Mesenchymal stem cell (in vitro differentiated cells and primary cell): ENCODE results near the gene FHL1.

Experiments used
- DNase-seq: peaks from one replicate; pipeline ENCODE4 v3.0.0-alpha.2; 2013
- H2AFZ ChIP-seq: one replicate; pipeline ENCODE4 v1.6.1; 2013; ENCODE audit warnings: low read depth, mild to moderate bottlenecking, control low read depth, inconsistent platforms, low read length, moderate library complexity
- H2AK5ac ChIP-seq: 2 replicates; pipeline ENCODE4 v1.6.1; 2013; ENCODE audit warnings: low read length, moderate library complexity, mild to moderate bottlenecking, inconsistent platforms; ENCODE audit not compliant: severe bottlenecking
- H2BK120ac ChIP-seq: one replicate; pipeline ENCODE4 v1.6.1; 2013; ENCODE audit warnings: low read depth, mild to moderate bottlenecking, inconsistent platforms, low read length, moderate library complexity
- H2BK12ac ChIP-seq, 2 experiments: one replicate each; pipeline ENCODE4 v1.6.1; 2013; ENCODE audit warnings: inconsistent platforms in 2 of 2, low read length in 2 of 2, mild to moderate bottlenecking in 2 of 2, moderate library complexity in 2 of 2, control low read depth in 1 of 2
- H2BK15ac ChIP-seq: one replicate; pipeline ENCODE4 v1.6.1; 2013; ENCODE audit warnings: mild to moderate bottlenecking, low read depth, inconsistent platforms; ENCODE audit not compliant: poor library complexity, severe bottlenecking
- H2BK5ac ChIP-seq: 2 replicates; pipeline ENCODE4 v1.6.1; 2013; ENCODE audit warnings: low read depth, mild to moderate bottlenecking, low read length, control low read depth, inconsistent platforms; ENCODE audit not compliant: poor library complexity, severe bottlenecking
- H3K14ac ChIP-seq, 2 experiments: one replicate each; pipeline ENCODE4 v1.6.1; 2013; ENCODE audit warnings: inconsistent platforms in 2 of 2, low read length in 2 of 2, control low read depth in 1 of 2, mild to moderate bottlenecking in 1 of 2, moderate library complexity in 1 of 2
- H3K18ac ChIP-seq, 2 experiments: one replicate each; pipeline ENCODE4 v1.6.1; 2013; ENCODE audit warnings: inconsistent platforms in 2 of 2, low read length in 2 of 2, control low read depth in 1 of 2, low read depth in 1 of 2, mild to moderate bottlenecking in 1 of 2
- H3K23ac ChIP-seq, 2 experiments: one replicate each; pipeline ENCODE4 v1.6.1; 2013; ENCODE audit warnings: inconsistent platforms in 2 of 2, low read length in 2 of 2, mild to moderate bottlenecking in 2 of 2, moderate library complexity in 2 of 2, control low read depth in 1 of 2
- H3K27ac ChIP-seq: 2 replicates; pipeline ENCODE4 v1.5.1; 2013; ENCODE audit warnings: mild to moderate bottlenecking, moderate library complexity, low read length, control low read depth, inconsistent platforms; ENCODE audit not compliant: poor library complexity, severe bottlenecking
- H3K27me3 ChIP-seq, 2 experiments: 2 replicates each; pipeline versions ENCODE4 v1.6.1 to v1.7.0; 2013; ENCODE audit warnings: low read length in 2 of 2, mild to moderate bottlenecking in 2 of 2, moderate library complexity in 2 of 2, control low read depth in 1 of 2, inconsistent platforms in 1 of 2; ENCODE audit not compliant: control insufficient read depth in 1 of 2, insufficient read depth in 1 of 2
- H3K36me3 ChIP-seq, 2 experiments: 2 replicates each; pipeline versions ENCODE4 v1.6.1 to v1.7.0; 2013; ENCODE audit warnings: low read length in 2 of 2, control low read depth in 1 of 2, inconsistent platforms in 1 of 2, low read depth in 1 of 2, mild to moderate bottlenecking in 1 of 2; ENCODE audit not compliant: insufficient read depth in 2 of 2, control insufficient read depth in 1 of 2
- H3K4ac ChIP-seq, 2 experiments: one replicate each; pipeline ENCODE4 v1.6.1; 2013; ENCODE audit warnings: inconsistent platforms in 2 of 2, low read length in 2 of 2, mild to moderate bottlenecking in 2 of 2, moderate library complexity in 2 of 2, control low read depth in 1 of 2, low read depth in 1 of 2
- H3K4me1 ChIP-seq: 2 replicates; pipeline ENCODE4 v1.6.1; 2013; ENCODE audit warnings: low read depth, low read length, control low read depth; ENCODE audit not compliant: control insufficient read depth, insufficient read depth
- H3K4me2 ChIP-seq: 2 replicates; pipeline ENCODE4 v1.6.1; 2013; ENCODE audit warnings: low read length, mild to moderate bottlenecking, inconsistent platforms; ENCODE audit not compliant: poor library complexity, severe bottlenecking
- H3K4me3 ChIP-seq, 2 experiments: 2 replicates each; pipeline versions ENCODE4 v1.5.1 to v1.7.0; 2013; ENCODE audit warnings: low read length in 2 of 2, mild to moderate bottlenecking in 2 of 2, control low read depth in 1 of 2, low read depth in 1 of 2; ENCODE audit not compliant: insufficient read depth in 1 of 2
- H3K79me1 ChIP-seq: replicated peaks from 2 replicates; pipeline ENCODE4 v1.6.1; 2013; ENCODE audit warnings: mild to moderate bottlenecking, control low read depth, low read length, inconsistent platforms; ENCODE audit not compliant: poor library complexity, severe bottlenecking
- H3K9ac ChIP-seq: 2 replicates; pipeline ENCODE4 v1.7.0; 2013; ENCODE audit warnings: mild to moderate bottlenecking, low read length, moderate library complexity
- H3K9me3 ChIP-seq: 2 replicates; pipeline ENCODE4 v1.7.0; 2013; ENCODE audit warnings: mild to moderate bottlenecking, low read length; ENCODE audit not compliant: control insufficient read depth
- H4K8ac ChIP-seq: one replicate; pipeline ENCODE4 v1.6.1; 2013; ENCODE audit warnings: inconsistent platforms, mild to moderate bottlenecking, low read length, moderate library complexity
- H4K91ac ChIP-seq: one replicate; pipeline ENCODE4 v1.6.1; 2013; ENCODE audit warnings: mild to moderate bottlenecking, low read length, inconsistent platforms
- WGBS: methylation state at CpG from one replicate; pipeline ENCODE4 v1.1.7; 2013; ENCODE audit warnings: mixed read lengths; 5-methylcytosine and 5-hydroxymethylcytosine counted together

FHL1 gene

GRCh38 chrX:136204571-136204970 is 57.2 kb downstream of the FHL1 start:
- H3K18ac ChIP-seq, result peak overlapping the region in 1 of 2 experiments; percentile 70
- H2AK5ac ChIP-seq, result peak overlapping the region; percentile 95
- peaks cover 7% of the 10 kb centered on the region for H3K4me1 ChIP-seq
- no peaks in the 10 kb centered on the region for H3K9me3 ChIP-seq
- no peak overlapping the region for H3K23ac ChIP-seq
- peak overlapping the region in 1 of 2 experiments; percentile 63 for H3K4me3 ChIP-seq
- H2BK5ac ChIP-seq, result no peak overlapping the region
- H3K4ac ChIP-seq, result no peak overlapping the region
- H3K36me3 ChIP-seq, result peaks cover 21 to 29% of the 10 kb centered on the region in 2 experiments
- DNase-seq, result peak; percentile 90
- no peak overlapping the region for H3K27ac ChIP-seq
- H2BK120ac ChIP-seq, result no peak overlapping the region
- no peak overlapping the region for H4K91ac ChIP-seq
- no peak overlapping the region for H2BK12ac ChIP-seq
- H3K4me2 ChIP-seq, result no peak overlapping the region
- 0% methylated on average over 1 of the region's 2 CpGs for WGBS
- no peak overlapping the region for H2BK15ac ChIP-seq
- peaks cover 0 to 19% of the 10 kb centered on the region in 2 experiments for H3K27me3 ChIP-seq
- peaks cover 15% of the 10 kb centered on the region for H3K79me1 ChIP-seq
- no peak overlapping the region for H3K14ac ChIP-seq
- H3K9ac ChIP-seq, result peak overlapping the region; percentile 89
- H2AFZ ChIP-seq, result no peak overlapping the region
- H4K8ac ChIP-seq, result no peak overlapping the region

GRCh38 chrX:136205882-136206380 is 58.6 kb downstream of the FHL1 start:
- Histone ChIP-seq H2BK12ac (no peak overlapping the region), H3K18ac (peak overlapping the region in 1 of 2 experiments; percentile 33), H3K9ac (peak overlapping the region; percentile 89), H3K4me2 (no peak overlapping the region), H2AK5ac (peak overlapping the region; percentile 39), H3K4ac (no peak overlapping the region), H3K27ac (no peak overlapping the region), H3K9me3 (no peaks in the 10 kb centered on the region), H2BK15ac (no peak overlapping the region), H3K4me1 (peaks cover 9% of the 10 kb centered on the region), H3K23ac (no peak overlapping the region), H2BK120ac (no peak overlapping the region), H2AFZ (no peak overlapping the region), H4K91ac (no peak overlapping the region), H3K79me1 (peaks cover 15% of the 10 kb centered on the region), H3K36me3 (peaks cover 23 to 29% of the 10 kb centered on the region in 2 experiments), H3K4me3 (peak overlapping the region in 1 of 2 experiments; percentile 63), H2BK5ac (no peak overlapping the region), H3K14ac (no peak overlapping the region), H3K27me3 (peaks cover 0 to 28% of the 10 kb centered on the region in 2 experiments), H4K8ac (no peak overlapping the region)
- no peak for DNase-seq
- WGBS, result 96% methylated on average over 8 of the region's 8 CpGs

DNA sequence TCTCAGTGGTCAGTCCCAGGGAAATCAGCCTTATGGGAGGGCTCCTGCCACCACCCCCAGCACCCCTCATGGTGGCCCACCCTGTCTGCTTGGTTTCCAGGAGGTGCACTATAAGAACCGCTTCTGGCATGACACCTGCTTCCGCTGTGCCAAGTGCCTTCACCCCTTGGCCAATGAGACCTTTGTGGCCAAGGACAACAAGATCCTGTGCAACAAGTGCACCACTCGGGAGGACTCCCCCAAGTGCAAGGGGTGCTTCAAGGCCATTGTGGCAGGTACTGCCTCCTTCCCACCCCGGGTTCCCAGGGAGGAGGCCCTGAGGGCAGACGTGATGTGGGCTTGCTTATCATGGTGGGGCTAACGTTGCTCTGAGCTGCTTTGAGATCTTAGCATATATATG is 59.6 kb downstream of the FHL1 start:
- peaks cover 13% of the 10 kb centered on the region for H3K4me1 ChIP-seq
- no peak overlapping the region for H2BK120ac ChIP-seq
- no peak overlapping the region for H3K14ac ChIP-seq
- no peak overlapping the region for H4K8ac ChIP-seq
- no peak overlapping the region for H3K18ac ChIP-seq
- no peak overlapping the region for H3K27ac ChIP-seq
- no peak overlapping the region for H3K9ac ChIP-seq
- no peak overlapping the region for H3K4ac ChIP-seq
- H2AK5ac ChIP-seq, result no peak overlapping the region
- H3K36me3 ChIP-seq, result peaks cover 30 to 33% of the 10 kb centered on the region in 2 experiments
- H3K9me3 ChIP-seq, result no peaks in the 10 kb centered on the region
- H2BK12ac ChIP-seq, result no peak overlapping the region
- peaks cover 12% of the 10 kb centered on the region for H3K79me1 ChIP-seq
- H4K91ac ChIP-seq, result no peak overlapping the region
- no peak overlapping the region for H2BK5ac ChIP-seq
- 100% methylated on average over 4 of the region's 6 CpGs for WGBS
- peaks cover 0 to 33% of the 10 kb centered on the region in 2 experiments for H3K27me3 ChIP-seq
- no peak overlapping the region for H2AFZ ChIP-seq
- no peak overlapping the region for H3K4me2 ChIP-seq
- H3K4me3 ChIP-seq, result no peak overlapping the region
- no peak overlapping the region for H2BK15ac ChIP-seq
- no peak for DNase-seq
- H3K23ac ChIP-seq, result no peak overlapping the region

- DNase-seq, result no peak
- no peak overlapping the region for H3K27ac ChIP-seq
- H3K4me1 ChIP-seq, result peaks cover 17% of the 10 kb centered on the region
- no peak overlapping the region for H4K91ac ChIP-seq
- no peak overlapping the region for H3K14ac ChIP-seq
- H3K27me3 ChIP-seq, result peaks cover 0 to 35% of the 10 kb centered on the region in 2 experiments
- peaks cover 11% of the 10 kb centered on the region for H3K79me1 ChIP-seq
- H3K23ac ChIP-seq, result no peak overlapping the region
- no peak overlapping the region for H3K4me2 ChIP-seq
- no peaks in the 10 kb centered on the region for H3K9me3 ChIP-seq
- WGBS, result 79% methylated on average over 4 of the region's 4 CpGs
- H3K4me3 ChIP-seq, result no peak overlapping the region
- H4K8ac ChIP-seq, result no peak overlapping the region
- no peak overlapping the region for H2BK15ac ChIP-seq
- H2AFZ ChIP-seq, result no peak overlapping the region
- no peak overlapping the region for H2AK5ac ChIP-seq
- no peak overlapping the region for H2BK120ac ChIP-seq
- no peak overlapping the region for H2BK12ac ChIP-seq
- H3K18ac ChIP-seq, result no peak overlapping the region
- peaks cover 31 to 38% of the 10 kb centered on the region in 2 experiments for H3K36me3 ChIP-seq
- H3K4ac ChIP-seq, result no peak overlapping the region
- H3K9ac ChIP-seq, result no peak overlapping the region
- no peak overlapping the region for H2BK5ac ChIP-seq
Observed at GRCh38 chrX:136207546-136207945, 60.2 kb downstream of the FHL1 start.
